H9 (cell line): ENCODE measurements around the gene SIVA1. TPM values are rescaled to one million over a fixed set of nuclear protein-coding genes. Genes with fewer than 3 reads are reported as not detected.
A peak's percentile ranks its signal among the peaks of the same experiment; 100 is the strongest.

Experiments
- DNase-seq: peaks from one replicate; pipeline ENCODE4 v3.0.0-alpha.2; 2017
- H2AFZ ChIP-seq: one replicate; pipeline ENCODE4 v1.6.1; 2013; ENCODE audit warnings: mild to moderate bottlenecking, low read length, control low read depth, moderate library complexity
- H2AK5ac ChIP-seq: 2 replicates; pipeline ENCODE4 v1.6.1; 2013; ENCODE audit warnings: low read length, control low read depth, mixed read lengths; ENCODE audit not compliant: insufficient read length
- H2BK120ac ChIP-seq: one replicate; pipeline ENCODE4 v1.6.1; 2013; ENCODE audit warnings: low read depth, mild to moderate bottlenecking, low read length, control low read depth, inconsistent platforms; ENCODE audit not compliant: poor library complexity, severe bottlenecking
- H2BK12ac ChIP-seq: 2 replicates; pipeline ENCODE4 v1.6.1; 2013; ENCODE audit warnings: low read length, control low read depth, mixed read lengths, low read depth; ENCODE audit not compliant: insufficient read length
- H2BK15ac ChIP-seq: 2 replicates; pipeline ENCODE4 v1.6.1; 2013; ENCODE audit warnings: low read depth, low read length, control low read depth
- H2BK20ac ChIP-seq: one replicate; pipeline ENCODE4 v1.6.1; 2013; ENCODE audit warnings: low read depth, mild to moderate bottlenecking, low read length, control low read depth, inconsistent platforms; ENCODE audit not compliant: poor library complexity, severe bottlenecking
- H2BK5ac ChIP-seq: 2 replicates; pipeline ENCODE4 v1.6.1; 2013; ENCODE audit warnings: low read length, control low read depth, mixed read lengths; ENCODE audit not compliant: insufficient read length
- H3K14ac ChIP-seq: 2 replicates; pipeline ENCODE4 v1.6.1; 2013; ENCODE audit warnings: low read length, control low read depth; ENCODE audit not compliant: insufficient read depth
- H3K18ac ChIP-seq: 2 replicates; pipeline ENCODE4 v1.6.1; 2013; ENCODE audit warnings: low read depth, mild to moderate bottlenecking, mixed read lengths, low read length, control low read depth; ENCODE audit not compliant: insufficient read length
- H3K23ac ChIP-seq: 2 replicates; pipeline ENCODE4 v1.6.1; 2013; ENCODE audit warnings: low read length, control low read depth, mixed read lengths, low read depth; ENCODE audit not compliant: insufficient read length
- H3K23me2 ChIP-seq: 2 replicates; pipeline ENCODE4 v1.6.1; 2013; ENCODE audit warnings: low read depth, mild to moderate bottlenecking, mixed read lengths, low read length, control low read depth; ENCODE audit not compliant: insufficient read length, poor library complexity, severe bottlenecking
- H3K27ac ChIP-seq: 2 replicates; pipeline ENCODE4 v1.5.1; 2013; ENCODE audit warnings: low read length, control low read depth, mixed read lengths, low read depth; ENCODE audit not compliant: insufficient read length
- H3K27me3 ChIP-seq: 2 replicates; pipeline ENCODE4 v1.6.1; 2013; ENCODE audit warnings: low read length, control low read depth, inconsistent platforms; ENCODE audit not compliant: insufficient read depth
- H3K4ac ChIP-seq: 2 replicates; pipeline ENCODE4 v1.6.1; 2013; ENCODE audit warnings: low read depth, mild to moderate bottlenecking, control low read depth, inconsistent platforms, low read length, moderate library complexity
- H3K4me1 ChIP-seq: 2 replicates; pipeline ENCODE4 v1.6.1; 2013; ENCODE audit warnings: low read length, control low read depth, inconsistent platforms; ENCODE audit not compliant: insufficient read depth
- H3K4me2 ChIP-seq: 2 replicates; pipeline ENCODE4 v1.6.1; 2013; ENCODE audit warnings: low read length, control low read depth, mixed read lengths; ENCODE audit not compliant: insufficient read length, insufficient read depth
- H3K56ac ChIP-seq: 2 replicates; pipeline ENCODE4 v1.6.1; 2013; ENCODE audit warnings: low read depth, mild to moderate bottlenecking, mixed read lengths, low read length, control low read depth; ENCODE audit not compliant: insufficient read length
- H3K79me1 ChIP-seq: 2 replicates; pipeline ENCODE4 v1.6.1; 2013; ENCODE audit warnings: low read depth, mild to moderate bottlenecking, moderate library complexity, low read length, control low read depth, inconsistent platforms; ENCODE audit not compliant: insufficient read depth, poor library complexity, severe bottlenecking
- H3K79me2 ChIP-seq: 2 replicates; pipeline ENCODE4 v1.6.1; 2013; ENCODE audit warnings: low read length, control low read depth, inconsistent platforms; ENCODE audit not compliant: insufficient read depth
- H3K9ac ChIP-seq: 2 replicates; pipeline ENCODE4 v1.6.1; 2013; ENCODE audit warnings: low read length, control low read depth, mixed read lengths; ENCODE audit not compliant: insufficient read length; ENCODE audit errors: extremely low read depth
- H3K9me3 ChIP-seq: one replicate; pipeline ENCODE4 v1.6.1; 2013; ENCODE audit warnings: low read depth, low read length, inconsistent platforms; ENCODE audit not compliant: control insufficient read depth
- H3T11ph ChIP-seq: one replicate; pipeline ENCODE4 v1.6.1; 2013; ENCODE audit warnings: mild to moderate bottlenecking, low read length, control low read depth, inconsistent platforms
- H4K20me1 ChIP-seq: one replicate; pipeline ENCODE4 v1.6.1; 2013; ENCODE audit not compliant: control insufficient read depth, insufficient read length, insufficient read depth
- H4K5ac ChIP-seq: 2 replicates; pipeline ENCODE4 v1.6.1; 2013; ENCODE audit warnings: low read depth, mild to moderate bottlenecking, mixed read lengths, low read length, control low read depth; ENCODE audit not compliant: insufficient read length
- H4K8ac ChIP-seq: replicated peaks from 2 replicates; pipeline ENCODE4 v1.6.1; 2013; ENCODE audit warnings: low read length, control low read depth, mixed read lengths, low read depth; ENCODE audit not compliant: insufficient read length
- H4K91ac ChIP-seq: 2 replicates; pipeline ENCODE4 v1.6.1; 2013; ENCODE audit warnings: low read depth, mild to moderate bottlenecking, moderate library complexity, mixed read lengths, low read length, control low read depth; ENCODE audit not compliant: insufficient read length
- H3K27ac Mint-ChIP-seq, 3 experiments: 2 replicates in 2 of 3; 3 replicates in 1 of 3; pipeline ENCODE4 v1.8.0; 2020 to 2021; ENCODE audit warnings: mixed read lengths in 3 of 3, mild to moderate bottlenecking in 1 of 3, moderate library complexity in 1 of 3
- H3K27me3 Mint-ChIP-seq: 2 replicates; pipeline ENCODE4 v1.8.0; 2021; ENCODE audit warnings: low read depth, mild to moderate bottlenecking, moderate library complexity, mixed read lengths
- H3K36me3 Mint-ChIP-seq, 3 experiments: 2 replicates in 2 of 3; 3 replicates in 1 of 3; pipeline ENCODE4 v1.8.0; 2020 to 2021; ENCODE audit warnings: low read depth in 3 of 3, mixed read lengths in 3 of 3; ENCODE audit not compliant: insufficient read depth in 1 of 3
- H3K4me1 Mint-ChIP-seq, 2 experiments: 2 replicates each; pipeline ENCODE4 v1.8.0; 2020; ENCODE audit warnings: mixed read lengths in 2 of 2
- H3K4me3 Mint-ChIP-seq, 2 experiments: 2 replicates in 1 of 2; 3 replicates in 1 of 2; pipeline ENCODE4 v1.8.0; 2020 to 2021; ENCODE audit warnings: mild to moderate bottlenecking in 2 of 2, mixed read lengths in 2 of 2, moderate library complexity in 1 of 2
- H3K9me3 Mint-ChIP-seq, 2 experiments: 2 replicates in 1 of 2; 3 replicates in 1 of 2; pipeline ENCODE4 v1.8.0; 2020; ENCODE audit warnings: mild to moderate bottlenecking in 2 of 2, mixed read lengths in 2 of 2, moderate library complexity in 1 of 2
- WGBS: extraction: QIAGEN DNeasy Blood & Tissue Kit; methylation state at CpG from one replicate; pipeline ENCODE4 v1.1.7; 2013; ENCODE audit warnings: missing lambda C conversion rate, low lambda C conversion rate, mixed read lengths; ENCODE audit not compliant: insufficient read length; ENCODE audit errors: extremely low coverage; 5-methylcytosine and 5-hydroxymethylcytosine counted together
- total RNA-seq: library from RNA; stranded (reverse); gene quantifications from 2 replicates; pipeline ENCODE4 v1.2.1, GENCODE V29; 2021
- TF ChIP-seq, protein P1 (sequence below): fragments of 200-600 bp; sonication (generic); conservative IDR thresholded peaks from 3 replicates; pipeline ENCODE4 v1.8.0; 2021; ENCODE audit warnings: antibody characterized with exemption, mild to moderate bottlenecking

The SIVA1 gene
- total RNA-seq, 1 experiment from 2014 or later, result 125 TPM

DNA sequence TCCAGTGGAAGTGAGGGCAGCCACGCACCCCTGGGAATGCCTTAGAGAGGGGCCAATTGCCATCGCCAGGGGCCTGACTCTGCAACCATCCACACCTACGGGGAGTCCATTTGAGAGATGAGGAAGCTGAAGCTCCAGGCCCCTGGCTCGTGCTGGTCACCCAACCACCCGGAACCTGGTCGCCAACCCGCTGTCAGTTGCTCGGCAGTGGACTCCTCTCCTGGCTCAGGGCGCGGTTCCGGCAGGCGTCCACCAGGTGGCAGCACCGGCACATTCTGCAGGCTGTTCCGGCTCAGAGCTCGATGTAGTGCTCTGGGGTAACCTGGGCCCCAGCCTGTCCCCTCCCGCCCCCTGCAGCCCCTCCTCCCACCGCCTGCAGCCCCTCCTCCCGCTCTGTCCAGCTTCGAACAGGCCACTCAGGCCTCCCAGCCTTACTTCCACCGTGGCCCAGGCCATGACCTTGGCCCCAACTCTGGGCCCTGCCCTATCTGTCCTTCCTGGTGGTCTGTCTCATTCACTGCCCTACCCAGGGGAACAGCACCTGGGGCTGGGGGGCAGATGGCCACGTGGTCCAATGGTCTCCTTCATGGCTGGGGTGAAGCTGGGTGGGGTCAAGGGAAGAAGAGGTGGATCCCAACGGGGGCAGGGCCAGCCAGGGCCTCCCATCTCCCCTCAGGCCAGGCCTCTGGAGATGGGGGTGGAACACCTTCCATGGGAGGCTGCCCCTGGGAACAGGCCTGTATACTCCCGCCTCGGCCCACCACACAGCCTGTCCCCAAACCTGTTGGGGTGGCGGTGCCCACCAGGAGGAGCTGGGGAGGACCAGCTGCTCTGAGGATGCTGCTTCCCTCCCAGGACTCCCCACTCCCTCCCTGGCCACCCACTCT, 15.7 kb downstream of the SIVA1 start:
- H2BK20ac ChIP-seq, result no peak overlapping the region
- no peaks in the 10 kb centered on the region for H3K9me3 ChIP-seq
- H3K56ac ChIP-seq, result no peak overlapping the region
- H3K4me1 ChIP-seq, result no peaks in the 10 kb centered on the region
- no peaks in the 10 kb centered on the region for H4K20me1 ChIP-seq
- H4K8ac ChIP-seq, result no peak overlapping the region
- TF ChIP-seq, protein P1, sequence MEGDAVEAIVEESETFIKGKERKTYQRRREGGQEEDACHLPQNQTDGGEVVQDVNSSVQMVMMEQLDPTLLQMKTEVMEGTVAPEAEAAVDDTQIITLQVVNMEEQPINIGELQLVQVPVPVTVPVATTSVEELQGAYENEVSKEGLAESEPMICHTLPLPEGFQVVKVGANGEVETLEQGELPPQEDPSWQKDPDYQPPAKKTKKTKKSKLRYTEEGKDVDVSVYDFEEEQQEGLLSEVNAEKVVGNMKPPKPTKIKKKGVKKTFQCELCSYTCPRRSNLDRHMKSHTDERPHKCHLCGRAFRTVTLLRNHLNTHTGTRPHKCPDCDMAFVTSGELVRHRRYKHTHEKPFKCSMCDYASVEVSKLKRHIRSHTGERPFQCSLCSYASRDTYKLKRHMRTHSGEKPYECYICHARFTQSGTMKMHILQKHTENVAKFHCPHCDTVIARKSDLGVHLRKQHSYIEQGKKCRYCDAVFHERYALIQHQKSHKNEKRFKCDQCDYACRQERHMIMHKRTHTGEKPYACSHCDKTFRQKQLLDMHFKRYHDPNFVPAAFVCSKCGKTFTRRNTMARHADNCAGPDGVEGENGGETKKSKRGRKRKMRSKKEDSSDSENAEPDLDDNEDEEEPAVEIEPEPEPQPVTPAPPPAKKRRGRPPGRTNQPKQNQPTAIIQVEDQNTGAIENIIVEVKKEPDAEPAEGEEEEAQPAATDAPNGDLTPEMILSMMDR, result peak; percentile 93
- DNase-seq, result peak; percentile 97
- H2BK5ac ChIP-seq, result no peak overlapping the region
- no peak overlapping the region for H3K14ac ChIP-seq
- H3K27me3 ChIP-seq, result no peaks in the 10 kb centered on the region
- no peak overlapping the region for H2BK15ac ChIP-seq
- H2BK120ac ChIP-seq, result no peak overlapping the region
- H3K4me3 Mint-ChIP-seq, result peak overlapping the region in 1 of 2 experiments; percentile 58; a peak in 3 of 5 replicates
- H2AK5ac ChIP-seq, result no peak overlapping the region
- H4K91ac ChIP-seq, result no peak overlapping the region
- H3K36me3 Mint-ChIP-seq, result peaks cover 35 to 54% (median 46%) of the 10 kb centered on the region in 3 experiments
- H3K23ac ChIP-seq, result no peak overlapping the region
- H2BK12ac ChIP-seq, result no peak overlapping the region
- no peaks in the 10 kb centered on the region for H3K79me2 ChIP-seq
- no peak overlapping the region for H4K5ac ChIP-seq
- H3K4me2 ChIP-seq, result peak overlapping the region; percentile 0
- H3K9ac ChIP-seq, result no peak overlapping the region
- peaks cover 2% of the 10 kb centered on the region for H3K23me2 ChIP-seq
- H3K79me1 ChIP-seq, result no peaks in the 10 kb centered on the region
- peak overlapping the region in 2 of 3 experiments; percentile 62 to 86; a peak in 2 of 7 replicates for H3K27ac Mint-ChIP-seq
- no CpG with 5 or more reads among the region's 25 CpGs for WGBS
- H3K18ac ChIP-seq, result peak overlapping the region; percentile 15
- H2AFZ ChIP-seq, result no peak overlapping the region
- H3T11ph ChIP-seq, result no peak overlapping the region
- peaks cover 15 to 21% of the 10 kb centered on the region in 2 experiments for H3K4me1 Mint-ChIP-seq
- H3K9me3 Mint-ChIP-seq, result peaks cover 10 to 14% of the 10 kb centered on the region in 2 experiments
- no peak overlapping the region for H3K4ac ChIP-seq
- H3K27me3 Mint-ChIP-seq, result no peaks in the 10 kb centered on the region
- H3K27ac ChIP-seq, result no peak overlapping the region
